GM12878 (cell line): Measurements from ENCODE around the gene KCTD17. TPM values are rescaled to one million over a fixed set of nuclear protein-coding genes. Genes with fewer than 3 reads are reported as not detected.
"Not testable (repeated sequence)": the region's sequence is repeated elsewhere in the genome, so short reads cannot be mapped to it uniquely, and the experiment has no call there.

Experiments
- ATAC-seq: fragments of 200-7000 bp; cut with Tn5 transposase; 3 replicates; pipeline ENCODE4 v1.9.1; 2020; ENCODE audit warnings: mild to moderate bottlenecking, moderate library complexity
- BruUV-seq: library from RNA; stranded (reverse); fragments of 400-500 nt; replicated peaks from 2 replicates; lab custom pipeline; 2021; lab: Mats Ljungman, UMichigan
- CTCF ChIA-PET: fragments of 300-600 bp; sonication (Branson Sonifier 250); formaldehyde crosslinking; extraction: SDS; loops from one replicate; lab custom pipeline; 2021; ENCODE audit warnings: inconsistent platforms; lab: Yijun Ruan, JAX
- POLR2A ChIA-PET: fragments of 350-600 bp; formaldehyde crosslinking; extraction: SDS; loops from one replicate; lab custom pipeline; 2021; ENCODE audit warnings: inconsistent platforms; lab: Charles Lee
- RAD21 ChIA-PET: fragments of 300-600 bp; sonication (Branson Sonifier 250); formaldehyde crosslinking; loops from one replicate; lab custom pipeline; 2023; ENCODE audit warnings: antibody characterized with exemption; ENCODE audit not compliant: unreplicated experiment; lab: Charles Lee
- SMC1A ChIA-PET: fragments of 300-600 bp; sonication (Branson Sonifier 250); formaldehyde crosslinking; loops from one replicate; lab custom pipeline; 2023; ENCODE audit not compliant: unreplicated experiment, uncharacterized antibody; lab: Charles Lee
- DNase-seq: peaks from one replicate; pipeline ENCODE4 v3.0.0-alpha.2; 2011; ENCODE audit warnings: low read depth, low spot score
- FAIRE-seq: peaks from 3 replicates; lab custom pipeline; 2011; peaks lifted over from hg19 to GRCh38; lab: Jason Lieb, UNC
- H2AFZ ChIP-seq: 2 replicates; pipeline ENCODE4 v1.6.0; 2011; ENCODE audit warnings: low read depth, low read length, control low read depth; ENCODE audit not compliant: control insufficient read depth
- H3K27ac ChIP-seq: 2 replicates; pipeline ENCODE4 v1.5.1; 2011; ENCODE audit warnings: control low read depth; ENCODE audit not compliant: control insufficient read depth, insufficient read depth
- H3K27me3 ChIP-seq, 2 experiments: replicated peaks in 1 of 2; 2 replicates each; pipeline versions ENCODE4 v1.6.0 to v1.6.1; 2011; ENCODE audit warnings: low read length in 1 of 2; ENCODE audit not compliant: control insufficient read depth in 2 of 2, insufficient read depth in 2 of 2
- H3K36me3 ChIP-seq, 2 experiments: 2 replicates each; pipeline ENCODE4 v1.5.1; 2011; ENCODE audit warnings: low read length in 1 of 2; ENCODE audit not compliant: control insufficient read depth in 2 of 2, insufficient read depth in 2 of 2
- H3K4me1 ChIP-seq: 2 replicates; pipeline ENCODE4 v1.6.1; 2011; ENCODE audit warnings: mild to moderate bottlenecking, low read length, moderate library complexity, mixed read lengths; ENCODE audit not compliant: control insufficient read depth, insufficient read depth
- H3K4me2 ChIP-seq: 2 replicates; pipeline ENCODE4 v1.6.0; 2011; ENCODE audit warnings: control low read depth; ENCODE audit not compliant: control insufficient read depth, insufficient read depth
- H3K4me3 ChIP-seq: fragments of 200-600 bp; sonication (generic); 2 replicates; pipeline ENCODE4 v1.5.1; 2016
- H3K79me2 ChIP-seq: 2 replicates; pipeline ENCODE4 v1.6.0; 2011; ENCODE audit warnings: low read length; ENCODE audit not compliant: control insufficient read depth, insufficient read depth
- H3K9ac ChIP-seq: 2 replicates; pipeline ENCODE4 v1.8.0; 2011; ENCODE audit warnings: low read length, control low read depth, mixed read lengths; ENCODE audit not compliant: control insufficient read depth, insufficient read depth
- H3K9me3 ChIP-seq: replicated peaks from 3 replicates; pipeline ENCODE4 v1.5.1; 2011; ENCODE audit warnings: mild to moderate bottlenecking, low read length; ENCODE audit not compliant: control insufficient read depth, insufficient read depth
- H4K20me1 ChIP-seq: 2 replicates; pipeline ENCODE4 v1.6.0; 2011; ENCODE audit not compliant: control insufficient read depth, insufficient read depth
- BACH1 ChIP-seq: fragments of 450-650 bp; IDR thresholded peaks from 2 replicates; pipeline ENCODE4 v1.6.1; 2017; ENCODE audit warnings: mild to moderate bottlenecking, borderline replicate concordance
- HDGF ChIP-seq: fragments of 450-650 bp; IDR thresholded peaks from 2 replicates; pipeline ENCODE4 v1.6.1; 2016; ENCODE audit warnings: antibody characterized with exemption
- RELA ChIP-seq: fragments of 450-650 bp; IDR thresholded peaks from 2 replicates; pipeline ENCODE4 v1.8.0; 2014; ENCODE audit warnings: borderline replicate concordance; ENCODE audit not compliant: partially characterized antibody
- ZNF217 ChIP-seq: fragments of 450-650 bp; IDR thresholded peaks from 2 replicates; pipeline ENCODE4 v1.6.1; 2017; ENCODE audit warnings: antibody characterized with exemption, mild to moderate bottlenecking
- ZNF592 ChIP-seq: fragments of 450-650 bp; IDR thresholded peaks from 2 replicates; pipeline ENCODE4 v1.6.1; 2017; ENCODE audit warnings: mild to moderate bottlenecking, moderate library complexity
- WGBS: methylation state at CpG from one replicate; pipeline ENCODE4 v1.1.6; 2016; ENCODE audit warnings: low lambda C conversion rate; ENCODE audit not compliant: insufficient replicate concordance, insufficient coverage; ENCODE audit errors: missing lambda C conversion rate; 5-methylcytosine and 5-hydroxymethylcytosine counted together
- in situ Hi-C: fragments of 300-500 bp; cut with MboI; formaldehyde crosslinking; loops from 9 replicates; pipeline ENCODE4 v1.14.3; 2018; ENCODE audit warnings: mixed read lengths
- intact Hi-C: fragments of 100-400 bp; cut with micrococcal nuclease; formaldehyde crosslinking; loops from one replicate; pipeline ENCODE4 v1.14.2; 2022; ENCODE audit not compliant: unreplicated experiment
- polyA plus RNA-seq, 11 experiments: library from polyadenylated mRNA; depleted of rRNA in 4 of 11; unstranded in 6 of 11; stranded (reverse) in 5 of 11; fragments of >200 nt; fragmentation: Nextera tagmentation in 4 of 11; fragmentation: Illumina TruSeq in 1 of 11; extraction: Ambion mirVana in 4 of 11; extraction: Trizol in 1 of 11; gene quantifications; 1 replicate in 1 of 11; 2 replicates in 10 of 11; pipeline versions ENCODE4 v1.2.1 to v1.2.3, GENCODE V29; 2011 to 2016; ENCODE audit warnings: inconsistent platforms in 2 of 11, missing spikeins in 2 of 11, low read depth in 1 of 11
- total RNA-seq, 4 experiments: library from RNA; depleted of rRNA in 3 of 4; stranded (reverse); fragments of >200 nt in 3 of 4; fragmentation: Illumina TruSeq in 1 of 4; extraction: Trizol in 1 of 4; gene quantifications; 2 replicates each; pipeline versions ENCODE4 v1.2.1 to v1.2.3, GENCODE V29; 2013 to 2021
- TF ChIP-seq, protein P1 (sequence below): fragments of 450-650 bp; IDR thresholded peaks from 2 replicates; pipeline ENCODE4 v1.6.1; 2016; ENCODE audit warnings: mild to moderate bottlenecking
- TF ChIP-seq, protein P2 (sequence below): IDR thresholded peaks from 2 replicates; pipeline ENCODE4 v1.6.1; 2011; ENCODE audit warnings: borderline replicate concordance, low read depth, mild to moderate bottlenecking, moderate library complexity, low read length; ENCODE audit not compliant: insufficient read depth, poor library complexity, severe bottlenecking

Gene KCTD17
- total and polyA plus RNA-seq, 10 of the 15 experiments (the other 5 are each of a cell fraction or from before 2014, with no cell fraction given): 0.16 to 18.4 (median 10.1) TPM; not detected in 1

- WGBS: 67% methylated on average over 5 of the region's 5 CpGs
- TF ChIP-seq, protein P1, sequence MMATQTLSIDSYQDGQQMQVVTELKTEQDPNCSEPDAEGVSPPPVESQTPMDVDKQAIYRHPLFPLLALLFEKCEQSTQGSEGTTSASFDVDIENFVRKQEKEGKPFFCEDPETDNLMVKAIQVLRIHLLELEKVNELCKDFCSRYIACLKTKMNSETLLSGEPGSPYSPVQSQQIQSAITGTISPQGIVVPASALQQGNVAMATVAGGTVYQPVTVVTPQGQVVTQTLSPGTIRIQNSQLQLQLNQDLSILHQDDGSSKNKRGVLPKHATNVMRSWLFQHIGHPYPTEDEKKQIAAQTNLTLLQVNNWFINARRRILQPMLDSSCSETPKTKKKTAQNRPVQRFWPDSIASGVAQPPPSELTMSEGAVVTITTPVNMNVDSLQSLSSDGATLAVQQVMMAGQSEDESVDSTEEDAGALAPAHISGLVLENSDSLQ: 0 out of 2 replicates have a peak, but pooled peaks have one; percentile 11
- peak; percentile 31; the same call in 1 of the 2 replicates for TF ChIP-seq HDGF
- TF ChIP-seq, all 136 proteins: peak for 2; not testable (repeated sequence) for 134
- SMC1A ChIA-PET, CTCF ChIA-PET, RAD21 ChIA-PET, FAIRE-seq, BruUV-seq, H3K79me2 ChIP-seq, H3K36me3 ChIP-seq, intact Hi-C loops, H3K4me1 ChIP-seq, H3K4me3 ChIP-seq, ATAC-seq, H3K4me2 ChIP-seq, H3K27ac ChIP-seq, H2AFZ ChIP-seq, H4K20me1 ChIP-seq, in situ Hi-C loops, POLR2A ChIA-PET, DNase-seq, H3K27me3 ChIP-seq, H3K9me3 ChIP-seq, H3K9ac ChIP-seq: not testable (repeated sequence)
Observed at GRCh38 chr22:37071850-37072592, 20.5 kb downstream of the KCTD17 start.

DNA sequence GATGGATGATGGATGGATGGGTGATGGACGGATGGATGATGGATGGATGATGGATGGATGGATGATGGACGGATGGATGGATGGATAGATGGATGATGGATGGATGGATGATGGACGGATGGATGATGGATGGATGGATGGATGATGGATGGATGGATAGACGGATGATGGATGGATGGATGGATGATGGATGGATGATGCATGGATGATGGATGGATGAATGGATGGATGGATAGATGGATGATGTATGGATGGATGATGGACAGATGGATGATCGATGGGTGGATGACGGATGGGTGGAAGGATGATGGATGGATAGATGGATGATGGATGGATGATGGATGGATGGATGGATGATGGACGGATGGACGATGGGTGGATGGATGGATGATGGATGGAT lies 21.1 kb downstream of the KCTD17 start:
- intact Hi-C loops: no loop called here
- H2AFZ ChIP-seq: no peak overlapping the region
- H4K20me1 ChIP-seq: no peaks in the 10 kb centered on the region
- no peaks in the 10 kb centered on the region for H3K9me3 ChIP-seq
- ATAC-seq (no peak), DNase-seq (no peak), FAIRE-seq (no peak)
- H3K36me3 ChIP-seq: no peaks in the 10 kb centered on the region
- ChIA-PET RAD21 (no interaction called here), CTCF (no interaction called here), SMC1A (no interaction called here), POLR2A (no interaction called here)
- H3K79me2 ChIP-seq: no peaks in the 10 kb centered on the region
- 65% methylated on average over 8 of the region's 8 CpGs for WGBS
- no peak overlapping the region for H3K27ac ChIP-seq
- no peak overlapping the region for H3K4me3 ChIP-seq
- in situ Hi-C loops: no loop called here
- H3K9ac ChIP-seq: no peak overlapping the region
- BruUV-seq: no TSS peak
- peaks cover 3 to 8% of the 10 kb centered on the region in 2 experiments; a peak in 3 of 4 replicates for H3K27me3 ChIP-seq
- H3K4me2 ChIP-seq: no peak overlapping the region
- no peaks in the 10 kb centered on the region for H3K4me1 ChIP-seq
- TF ChIP-seq RELA: no peak
- no peak for TF ChIP-seq ZNF217
- TF ChIP-seq, protein P2, sequence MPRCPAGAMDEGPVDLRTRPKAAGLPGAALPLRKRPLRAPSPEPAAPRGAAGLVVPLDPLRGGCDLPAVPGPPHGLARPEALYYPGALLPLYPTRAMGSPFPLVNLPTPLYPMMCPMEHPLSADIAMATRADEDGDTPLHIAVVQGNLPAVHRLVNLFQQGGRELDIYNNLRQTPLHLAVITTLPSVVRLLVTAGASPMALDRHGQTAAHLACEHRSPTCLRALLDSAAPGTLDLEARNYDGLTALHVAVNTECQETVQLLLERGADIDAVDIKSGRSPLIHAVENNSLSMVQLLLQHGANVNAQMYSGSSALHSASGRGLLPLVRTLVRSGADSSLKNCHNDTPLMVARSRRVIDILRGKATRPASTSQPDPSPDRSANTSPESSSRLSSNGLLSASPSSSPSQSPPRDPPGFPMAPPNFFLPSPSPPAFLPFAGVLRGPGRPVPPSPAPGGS: no peak
- TF ChIP-seq BACH1: no peak
- no peak for TF ChIP-seq ZNF592
